Activated T-helper 1 cell treated with Interleukin-2 at 50 U/mL for 16 hours (primary cell): ENCODE measurements around the gene ST8SIA3.

ENCODE experiments used
- DNase-seq: peaks from one replicate; pipeline ENCODE4 v3.0.0-alpha.2; 2020; ENCODE audit warnings: low read depth

Gene ST8SIA3

DNA sequence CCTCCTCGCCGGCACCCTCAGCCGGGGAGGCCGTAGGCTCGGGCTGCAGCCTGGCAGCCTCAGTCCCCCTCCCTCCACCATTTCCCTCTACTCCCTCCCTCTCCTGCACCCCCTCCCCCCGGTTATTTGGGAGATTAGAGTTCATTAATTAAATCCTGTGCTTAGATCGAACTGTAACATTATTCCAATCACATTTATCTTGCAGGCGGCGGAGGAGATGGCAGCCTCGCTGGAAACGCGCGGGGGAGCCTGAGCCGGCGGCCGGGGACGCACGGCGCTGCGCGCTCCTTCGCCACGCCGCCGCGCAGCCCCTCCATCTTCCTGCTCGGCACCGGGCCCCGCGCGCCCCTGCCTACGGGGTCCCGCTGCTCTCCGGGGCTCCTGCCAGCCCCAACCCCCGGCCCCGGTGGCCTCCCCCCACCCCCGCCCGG is at the start of gene ST8SIA3:
Gene ST8SIA3, plus strand, starts transcription at position 287 of the 431 bp plus-strand sequence. CDS start 290 bp downstream, outside the sequence.
- no peak for DNase-seq

GRCh38 chr18:57311472-57311871 is 40.9 kb upstream of the ST8SIA3 start:
- no peak for DNase-seq

GRCh38 chr18:57312346-57313144 is 39.8 kb upstream of the ST8SIA3 start:
- DNase-seq = no peak

DNA sequence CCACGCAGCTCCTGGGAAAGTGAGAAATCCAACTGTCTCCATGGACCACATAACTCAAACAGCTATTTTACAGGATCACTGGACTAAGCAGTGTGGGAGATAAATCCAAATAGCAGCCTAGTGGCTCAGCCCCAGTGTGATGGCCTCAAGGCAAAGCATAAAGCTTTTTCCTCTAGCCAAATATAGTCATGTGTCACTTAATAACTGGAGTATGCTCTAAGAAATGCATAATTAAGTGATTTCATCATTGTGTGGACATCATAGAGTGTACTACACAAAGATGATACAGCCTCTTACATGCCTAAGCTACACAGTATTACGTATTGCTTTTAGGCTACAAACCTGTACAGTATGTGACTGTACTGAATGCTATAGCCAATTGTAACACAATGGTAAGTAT is 31.8 kb upstream of the ST8SIA3 start:
- no peak for DNase-seq

- no peak for DNase-seq
These were observed 26.7 kb upstream of the ST8SIA3 start for GRCh38 chr18:57325491-57326166.

DNA sequence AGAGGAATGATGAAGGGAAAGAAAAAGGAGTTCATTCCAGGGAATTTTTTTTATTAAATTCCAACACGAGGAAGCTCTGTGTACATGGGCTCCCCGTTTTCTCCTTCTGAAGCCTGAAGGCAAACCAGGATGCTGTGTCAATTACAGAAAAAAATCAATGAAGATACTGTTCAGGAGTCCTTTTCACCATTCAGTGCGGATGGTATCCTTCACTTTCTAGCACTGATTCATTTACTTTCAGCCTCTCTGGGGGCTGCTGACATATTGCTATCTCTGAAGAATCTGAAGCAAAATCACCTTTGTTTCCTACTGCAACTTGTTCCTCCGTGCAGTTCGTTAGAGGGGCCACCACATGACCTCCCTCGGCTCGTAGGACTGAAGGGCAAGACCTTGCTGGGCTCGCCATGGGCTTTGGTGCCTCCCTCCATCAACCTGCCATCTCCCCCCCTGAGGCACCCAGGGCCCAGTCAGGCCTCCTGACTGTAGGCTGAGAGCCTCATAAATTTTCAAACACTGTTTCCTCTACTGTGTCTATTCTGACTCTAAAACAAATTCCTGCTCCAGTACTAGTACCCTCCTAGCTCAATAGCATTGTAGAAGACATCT is 25.5 kb upstream of the ST8SIA3 start:
- no peak for DNase-seq

DNA sequence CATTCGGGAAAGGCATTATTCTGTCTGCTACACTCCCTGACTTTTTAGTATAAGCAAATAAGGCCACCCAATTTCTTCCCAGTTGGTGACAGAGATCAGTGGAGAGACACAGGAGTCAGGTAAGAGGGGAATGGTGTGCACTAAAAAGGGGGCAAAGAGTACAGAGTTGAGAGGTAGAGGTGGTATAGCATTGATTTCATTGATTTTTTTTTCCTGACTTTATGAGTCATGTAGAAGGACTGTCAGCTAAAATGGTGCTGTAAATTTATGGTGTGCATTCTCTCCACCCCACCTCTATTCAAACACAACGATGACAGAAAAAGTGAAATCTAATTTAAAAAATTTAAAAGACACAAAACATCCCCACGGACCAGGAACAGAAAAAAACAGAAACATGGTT is 23.7 kb upstream of the ST8SIA3 start:
- DNase-seq = no peak

GRCh38 chr18:57329856-57330255 is 22.5 kb upstream of the ST8SIA3 start:
- DNase-seq = no peak

- no peak for DNase-seq
These were observed 20.6 kb upstream of the ST8SIA3 start for GRCh38 chr18:57331718-57332117.

GRCh38 chr18:57333940-57334339 is 18.4 kb upstream of the ST8SIA3 start:
- no peak for DNase-seq

- DNase-seq = no peak
These were observed 18.0 kb upstream of the ST8SIA3 start for GRCh38 chr18:57334383-57334782.

GRCh38 chr18:57336343-57336742 is 16.0 kb upstream of the ST8SIA3 start:
- no peak for DNase-seq

DNA sequence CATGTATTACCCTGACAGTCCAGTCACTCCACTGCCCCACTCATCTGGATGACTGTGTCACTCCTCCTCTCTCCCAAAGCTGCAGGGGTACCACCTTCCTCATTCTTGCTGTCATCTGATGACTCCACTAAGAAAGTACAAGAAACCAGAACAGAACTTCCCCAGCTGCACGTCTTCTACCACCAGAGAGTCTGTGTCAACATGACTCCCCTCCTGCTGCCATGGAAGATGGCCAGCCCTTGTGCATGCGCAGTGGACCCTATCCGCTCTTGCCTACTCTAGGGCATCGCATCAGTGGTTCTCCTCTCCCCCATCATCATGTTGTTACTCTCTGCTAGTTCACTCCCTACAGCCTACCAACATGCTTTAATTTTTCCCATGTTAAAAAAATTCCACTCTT is 14.5 kb upstream of the ST8SIA3 start:
- DNase-seq = no peak

DNA sequence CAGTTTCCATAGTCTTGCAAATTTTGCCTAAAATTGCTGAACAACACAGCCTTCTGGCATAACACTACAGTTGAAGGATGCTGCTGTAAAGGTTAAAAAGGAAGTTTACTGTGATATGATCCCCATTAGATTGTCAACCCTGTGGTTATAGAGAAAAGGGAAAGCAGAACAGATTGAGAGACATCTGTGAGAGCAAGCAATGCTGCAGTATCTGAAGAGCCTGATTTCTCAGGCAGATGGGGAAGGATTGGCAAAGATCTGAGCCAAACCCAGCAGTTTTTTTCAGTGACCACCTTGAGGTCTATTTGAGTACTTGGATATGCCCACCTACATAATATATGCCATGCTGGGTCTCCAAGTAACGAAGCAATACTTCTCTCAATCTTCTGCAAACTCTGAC is 8.5 kb upstream of the ST8SIA3 start:
- DNase-seq = no peak

GRCh38 chr18:57346876-57347275 is 5.5 kb upstream of the ST8SIA3 start:
- DNase-seq = no peak

- no peak for DNase-seq
These were observed 4.6 kb upstream of the ST8SIA3 start for GRCh38 chr18:57347784-57348183.

GRCh38 chr18:57352761-57353136 is 392 bp downstream of the ST8SIA3 start:
- DNase-seq = no peak

DNA sequence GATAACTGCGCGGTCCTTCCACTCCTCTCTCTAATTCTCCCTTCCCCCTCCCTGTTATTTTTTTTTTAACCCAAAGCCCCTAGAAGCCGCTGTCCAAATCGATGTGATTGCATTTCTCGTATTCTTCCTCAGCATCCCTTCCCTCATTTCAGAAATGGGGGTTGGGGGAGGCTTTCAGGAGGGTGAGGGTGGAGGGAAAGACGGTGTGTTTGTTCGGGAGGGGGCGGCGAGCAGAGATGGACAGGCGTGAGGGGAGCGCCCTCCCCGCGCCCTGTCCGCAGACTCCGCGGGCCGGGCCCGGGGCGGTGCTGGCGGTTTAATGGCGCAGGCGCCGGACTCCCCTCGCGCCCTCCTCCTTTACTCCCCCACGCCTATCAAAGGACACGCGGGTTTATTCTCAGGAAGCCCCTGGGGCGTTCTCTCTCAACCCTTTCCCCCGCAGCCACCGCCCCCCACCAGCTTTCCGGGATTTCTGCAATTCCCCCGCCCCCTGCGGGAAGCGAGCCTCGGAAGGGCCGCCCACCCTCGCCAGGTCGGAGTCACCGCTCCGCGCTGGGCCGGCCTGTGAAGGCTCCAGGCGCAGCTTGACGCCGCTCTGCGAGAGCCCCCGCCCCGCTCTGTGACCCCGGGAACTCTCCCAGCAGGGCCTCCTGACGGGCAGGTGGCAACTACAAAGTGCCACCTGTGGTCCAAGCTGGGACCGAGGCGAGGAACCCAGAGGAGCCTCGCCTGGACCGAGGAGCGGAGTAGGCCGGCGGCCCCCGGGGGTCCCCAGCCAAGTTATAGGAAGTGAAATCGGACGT is 981 bp downstream of the ST8SIA3 start:
- DNase-seq = no peak

- no peak for DNase-seq
These were observed 1.6 kb downstream of the ST8SIA3 start for GRCh38 chr18:57353940-57354461.

DNA sequence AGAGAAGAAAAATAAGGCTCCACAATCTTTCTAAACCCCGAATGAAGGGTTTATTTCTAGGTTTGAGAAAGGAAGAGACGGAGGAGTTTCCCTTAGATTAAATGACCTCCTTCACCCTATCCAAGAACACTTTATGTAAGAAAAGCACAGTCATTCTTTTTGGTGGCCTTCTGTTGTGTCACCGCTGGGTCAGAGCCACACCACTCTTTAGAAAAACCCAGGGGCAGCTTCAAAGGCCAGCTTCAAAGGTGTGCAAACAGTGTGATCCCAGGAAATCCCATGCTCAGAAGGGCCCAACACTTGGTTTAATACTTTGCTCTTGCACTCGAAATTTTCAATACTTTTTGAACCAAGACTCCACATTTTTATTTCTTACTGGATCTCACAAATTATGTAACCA is 7.1 kb downstream of the ST8SIA3 start:
- DNase-seq = no peak

- no peak for DNase-seq
These were observed 10.4 kb downstream of the ST8SIA3 start for GRCh38 chr18:57362714-57363113.

DNA sequence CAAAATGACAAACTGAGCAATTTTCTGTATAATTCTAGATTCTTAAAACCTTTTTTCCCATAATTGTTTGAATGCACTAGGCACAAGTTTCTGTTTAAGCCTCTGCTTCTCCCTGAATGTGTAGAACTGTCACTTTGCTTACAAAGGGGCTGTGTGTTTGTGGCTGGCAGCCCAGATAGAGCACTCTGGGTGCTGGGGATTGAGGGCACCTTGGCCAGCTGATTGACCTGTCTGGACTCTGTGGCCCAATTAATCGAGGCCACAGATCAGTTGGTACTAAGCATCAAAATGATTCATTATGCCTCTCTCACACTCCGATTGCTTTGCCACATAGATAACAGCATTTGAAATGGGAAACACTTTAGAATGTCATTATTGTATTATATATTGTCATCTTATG is 12.1 kb downstream of the ST8SIA3 start:
- DNase-seq = no peak
